HG02884 (cell line): ENCODE data around the gene JTB.

Source experiments
- ATAC-seq: cut with Tn5 transposase; IDR thresholded peaks from one replicate; pipeline ENCODE4 v1.9.1; 2021; ENCODE audit warnings: mild to moderate bottlenecking, moderate library complexity; ENCODE audit not compliant: unreplicated experiment

Gene JTB

DNA sequence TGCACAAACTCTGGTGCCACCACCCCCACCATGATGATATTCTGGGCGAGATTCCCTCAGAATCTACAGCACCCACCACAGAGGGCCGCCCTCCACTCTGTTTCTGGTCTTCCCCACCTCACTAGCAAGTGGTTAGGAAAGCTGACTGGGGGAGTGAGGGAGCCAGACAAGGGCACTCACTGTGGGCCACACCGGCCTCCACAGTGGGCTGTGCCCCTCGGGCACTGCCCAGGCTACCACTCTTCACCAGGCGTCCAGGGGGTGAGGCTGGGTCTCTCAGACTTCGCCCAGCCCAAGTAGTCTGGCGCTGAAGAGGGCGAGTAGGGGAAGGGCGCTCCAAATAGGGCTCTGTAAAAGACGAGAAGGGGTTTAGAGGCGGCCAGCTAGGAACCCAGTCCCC lies 43.5 kb downstream of the JTB start:
- no peak for ATAC-seq

DNA sequence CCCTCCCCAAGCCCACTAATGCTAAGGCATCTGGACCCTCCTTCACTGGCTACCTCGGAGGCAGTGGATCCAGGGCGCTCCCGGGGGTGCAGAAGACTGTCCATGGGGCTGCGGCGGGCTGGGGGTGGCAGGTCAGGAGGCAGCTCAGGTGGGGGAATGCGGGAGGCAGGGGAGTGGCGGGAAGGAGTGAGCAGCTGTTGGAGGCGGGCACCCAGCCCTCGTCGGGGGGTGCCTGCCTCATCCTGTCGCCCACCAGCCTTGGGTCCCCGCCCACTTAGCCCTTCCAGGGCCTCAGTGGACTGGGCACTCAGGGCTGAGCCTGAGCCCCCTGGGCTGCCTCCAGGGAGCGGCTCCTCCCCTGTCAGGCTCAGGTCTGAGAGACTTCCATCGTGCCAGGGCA lies 44.0 kb downstream of the JTB start:
- ATAC-seq, result no peak

GRCh38 chr1:153932156-153933131 lies 45.0 kb downstream of the JTB start:
- ATAC-seq, result no peak

GRCh38 chr1:153929981-153930948 lies 47.2 kb downstream of the JTB start:
- no peak for ATAC-seq

DNA sequence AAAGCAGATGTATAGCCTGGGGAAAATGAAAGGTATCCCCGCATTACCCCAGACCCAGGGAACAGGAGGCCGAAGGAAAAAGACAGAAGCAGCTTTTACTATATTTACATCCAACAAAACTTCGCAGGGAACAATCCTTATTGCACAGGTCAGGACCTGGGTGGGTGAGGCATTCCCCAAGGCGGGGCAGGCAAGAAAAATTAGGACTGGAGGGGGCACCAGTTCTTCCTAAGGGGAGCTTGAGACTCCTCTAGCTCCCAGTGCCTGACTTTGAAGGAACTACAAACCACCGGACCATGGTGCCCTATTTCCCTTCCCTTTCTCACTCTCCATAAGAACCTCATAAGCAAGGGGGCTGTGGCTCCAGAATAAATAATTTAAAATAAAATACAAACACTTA lies 48.0 kb downstream of the JTB start:
- ATAC-seq, result no peak

- no peak for ATAC-seq
Observed at GRCh38 chr1:153928791-153929341, 48.6 kb downstream of the JTB start.

DNA sequence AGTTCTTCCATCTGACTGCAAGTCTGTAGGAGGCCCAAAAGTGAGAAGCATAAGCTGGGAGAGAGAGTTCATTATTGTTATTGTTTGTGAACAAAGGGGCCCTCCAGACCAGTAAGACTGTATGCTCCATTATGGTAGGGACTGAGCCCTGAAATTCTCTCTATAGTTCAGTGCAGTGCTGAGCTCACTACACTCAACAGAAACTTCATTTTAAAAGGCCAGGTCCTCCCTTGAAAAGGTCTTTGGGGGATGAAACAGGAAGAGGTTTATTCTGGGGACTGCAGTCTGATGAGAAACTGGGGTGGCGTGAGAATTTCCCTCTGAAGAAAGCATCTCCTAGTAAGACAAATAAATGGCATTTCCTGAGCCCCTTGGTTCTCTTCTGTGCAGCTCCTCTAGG lies 49.2 kb downstream of the JTB start:
- no peak for ATAC-seq

GRCh38 chr1:153926405-153926804 lies 51.1 kb downstream of the JTB start:
- ATAC-seq, result no peak
